ENCODE results near the gene ABHD2. TPM values are rescaled to one million over a fixed set of nuclear protein-coding genes. Genes with fewer than 3 reads are reported as not detected.

The ABHD2 gene
- total RNA-seq, 1 donor from 2014 or later = 50.5 TPM

DNA sequence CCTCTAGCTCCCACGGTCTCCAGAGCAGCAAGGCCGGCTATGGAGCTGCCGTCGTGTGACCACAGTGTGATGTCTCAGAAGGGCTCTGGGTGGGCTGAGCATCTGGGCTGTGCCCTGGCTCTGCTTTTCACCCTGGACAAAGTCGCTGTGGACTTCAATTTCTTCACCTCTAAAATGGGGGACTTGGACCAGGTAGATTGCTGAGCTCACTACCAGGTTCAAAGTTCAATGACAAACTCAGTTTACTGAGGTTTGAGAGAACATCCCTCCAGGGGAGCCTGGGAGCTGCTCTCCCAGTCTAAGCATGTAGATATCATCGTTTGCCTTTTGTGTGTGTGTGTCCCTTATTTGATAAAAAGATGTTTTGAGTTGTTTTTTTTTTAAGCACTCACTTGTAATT is 108.0 kb downstream of the ABHD2 start:
- Mint-ChIP-seq H3K4me1 (ENCODE audit: low read depth) (peaks cover 24% of the 10 kb centered on the region), H3K36me3 (ENCODE audit: low read depth) (peaks cover 19% of the 10 kb centered on the region), H3K9me3 (ENCODE audit: low read depth) (no peaks in the 10 kb centered on the region), H3K4me3 (ENCODE audit: unreplicated experiment) (no peak overlapping the region), H3K27ac (ENCODE audit: unreplicated experiment) (no peak overlapping the region), H3K27me3 (ENCODE audit: low read depth) (no peaks in the 10 kb centered on the region)
- TF ChIP-seq, protein P1, sequence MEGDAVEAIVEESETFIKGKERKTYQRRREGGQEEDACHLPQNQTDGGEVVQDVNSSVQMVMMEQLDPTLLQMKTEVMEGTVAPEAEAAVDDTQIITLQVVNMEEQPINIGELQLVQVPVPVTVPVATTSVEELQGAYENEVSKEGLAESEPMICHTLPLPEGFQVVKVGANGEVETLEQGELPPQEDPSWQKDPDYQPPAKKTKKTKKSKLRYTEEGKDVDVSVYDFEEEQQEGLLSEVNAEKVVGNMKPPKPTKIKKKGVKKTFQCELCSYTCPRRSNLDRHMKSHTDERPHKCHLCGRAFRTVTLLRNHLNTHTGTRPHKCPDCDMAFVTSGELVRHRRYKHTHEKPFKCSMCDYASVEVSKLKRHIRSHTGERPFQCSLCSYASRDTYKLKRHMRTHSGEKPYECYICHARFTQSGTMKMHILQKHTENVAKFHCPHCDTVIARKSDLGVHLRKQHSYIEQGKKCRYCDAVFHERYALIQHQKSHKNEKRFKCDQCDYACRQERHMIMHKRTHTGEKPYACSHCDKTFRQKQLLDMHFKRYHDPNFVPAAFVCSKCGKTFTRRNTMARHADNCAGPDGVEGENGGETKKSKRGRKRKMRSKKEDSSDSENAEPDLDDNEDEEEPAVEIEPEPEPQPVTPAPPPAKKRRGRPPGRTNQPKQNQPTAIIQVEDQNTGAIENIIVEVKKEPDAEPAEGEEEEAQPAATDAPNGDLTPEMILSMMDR (IDR thresholded peaks at IDR 0.05) = no peak
- no peak for DNase-seq (ENCODE audit: low spot score)

DNA sequence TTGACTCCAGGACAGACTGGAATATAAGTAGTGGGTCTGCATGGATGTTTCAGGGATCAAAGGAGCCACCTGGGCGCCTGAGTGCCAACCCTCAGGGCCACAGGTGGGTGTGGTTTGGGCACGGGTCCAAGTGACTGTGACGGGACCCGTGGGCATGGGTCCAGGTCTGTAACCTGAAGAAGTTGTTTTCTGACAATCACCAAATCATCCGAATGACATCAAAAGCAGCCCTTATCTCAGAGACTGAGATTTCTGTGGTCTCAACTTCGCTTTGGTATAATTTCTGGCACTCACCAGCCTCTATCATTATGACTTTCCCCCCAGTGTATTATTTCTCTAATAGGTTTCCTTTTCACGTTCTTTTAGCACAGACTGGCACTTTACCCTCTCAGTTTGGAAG is 108.7 kb downstream of the ABHD2 start:
- no peak for DNase-seq (ENCODE audit: low spot score)
- Mint-ChIP-seq H3K4me3 (ENCODE audit: unreplicated experiment) (no peak overlapping the region), H3K9me3 (ENCODE audit: low read depth) (no peaks in the 10 kb centered on the region), H3K27me3 (ENCODE audit: low read depth) (no peaks in the 10 kb centered on the region), H3K36me3 (ENCODE audit: low read depth) (peaks cover 14% of the 10 kb centered on the region), H3K27ac (ENCODE audit: unreplicated experiment) (no peak overlapping the region), H3K4me1 (ENCODE audit: low read depth) (peaks cover 24% of the 10 kb centered on the region)
- TF ChIP-seq, protein P1 (IDR thresholded peaks at IDR 0.05) = no peak

DNA sequence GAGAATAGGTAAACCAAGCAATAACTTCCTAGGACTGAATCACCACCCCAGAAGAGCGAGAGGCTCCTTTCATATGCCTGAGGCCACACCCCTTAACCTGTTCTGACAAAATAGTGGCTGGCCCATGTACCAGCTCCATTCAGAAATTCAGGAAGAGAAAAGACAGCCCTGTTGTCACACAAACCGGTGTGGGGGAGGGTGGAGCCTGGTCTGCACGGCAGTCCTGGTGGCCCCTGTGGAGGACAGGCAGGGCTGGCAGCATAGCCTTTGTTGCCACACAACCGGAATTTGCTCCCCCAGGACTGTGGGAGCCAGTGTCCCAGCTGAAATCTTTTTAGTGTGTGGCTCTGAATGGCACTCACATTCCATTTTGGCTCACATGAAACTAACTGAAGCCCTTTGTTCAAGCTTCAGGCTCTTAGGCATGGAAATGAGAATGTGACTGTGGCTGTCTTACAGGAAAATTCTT is 109.3 kb downstream of the ABHD2 start:
- Mint-ChIP-seq H3K27ac (ENCODE audit: unreplicated experiment) (no peak overlapping the region), H3K9me3 (ENCODE audit: low read depth) (no peaks in the 10 kb centered on the region), H3K4me3 (ENCODE audit: unreplicated experiment) (no peak overlapping the region), H3K27me3 (ENCODE audit: low read depth) (no peaks in the 10 kb centered on the region), H3K36me3 (ENCODE audit: low read depth) (peaks cover 13% of the 10 kb centered on the region), H3K4me1 (ENCODE audit: low read depth) (peaks cover 24% of the 10 kb centered on the region)
- TF ChIP-seq, protein P1 (IDR thresholded peaks at IDR 0.05) = no peak
- DNase-seq (ENCODE audit: low spot score) = no peak

DNA sequence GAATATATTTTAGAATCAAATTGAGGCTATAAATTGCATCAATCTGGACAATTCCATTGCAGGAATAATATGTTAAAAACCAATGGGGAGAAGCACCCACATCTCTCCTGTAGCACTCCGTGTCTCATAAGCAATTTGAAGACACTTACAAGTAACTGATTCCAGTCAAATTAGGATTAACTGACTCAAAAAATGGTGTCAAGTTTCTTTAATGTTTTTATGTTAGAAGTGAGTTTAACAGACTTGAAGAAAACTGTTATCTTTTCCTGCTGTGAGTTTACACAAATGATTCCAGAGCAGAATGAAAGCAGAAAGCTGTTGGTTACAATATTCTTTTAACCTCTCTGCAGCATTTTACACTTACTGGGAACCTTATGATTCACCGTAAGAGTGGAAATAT is 109.9 kb downstream of the ABHD2 start:
- TF ChIP-seq, protein P1 (IDR thresholded peaks at IDR 0.05) = no peak
- no peak overlapping the region for H3K4me3 Mint-ChIP-seq (ENCODE audit: unreplicated experiment)
- H3K36me3 Mint-ChIP-seq (ENCODE audit: low read depth) = peaks cover 11% of the 10 kb centered on the region
- no peaks in the 10 kb centered on the region for H3K27me3 Mint-ChIP-seq (ENCODE audit: low read depth)
- no peak for DNase-seq (ENCODE audit: low spot score)
- H3K4me1 Mint-ChIP-seq (ENCODE audit: low read depth) = peaks cover 24% of the 10 kb centered on the region
- no peak overlapping the region for H3K27ac Mint-ChIP-seq (ENCODE audit: unreplicated experiment)
- H3K9me3 Mint-ChIP-seq (ENCODE audit: low read depth) = no peaks in the 10 kb centered on the region

DNA sequence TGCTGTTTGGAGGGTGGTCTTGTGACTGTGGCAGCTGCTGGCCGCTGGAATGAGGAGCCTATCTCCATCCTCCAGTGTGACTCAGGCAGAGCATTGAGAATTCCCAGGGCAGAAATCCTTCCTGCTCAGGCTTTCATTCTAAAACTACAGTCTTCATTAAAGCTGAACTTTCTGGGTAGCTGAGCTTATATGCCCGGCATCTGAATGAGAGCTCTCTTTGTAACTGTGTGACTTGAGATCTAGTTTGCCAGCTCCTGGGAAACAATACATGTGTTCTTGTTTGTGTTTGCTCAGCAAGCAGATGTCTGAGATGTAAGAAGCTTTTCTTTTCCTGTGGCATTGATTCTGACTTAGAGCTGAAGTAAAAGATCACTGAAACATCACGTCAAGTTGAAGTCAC is 110.7 kb downstream of the ABHD2 start:
- peaks cover 6% of the 10 kb centered on the region for H3K36me3 Mint-ChIP-seq (ENCODE audit: low read depth)
- peaks cover 24% of the 10 kb centered on the region for H3K4me1 Mint-ChIP-seq (ENCODE audit: low read depth)
- TF ChIP-seq, protein P1 (IDR thresholded peaks at IDR 0.05) = no peak
- no peaks in the 10 kb centered on the region for H3K27me3 Mint-ChIP-seq (ENCODE audit: low read depth)
- H3K9me3 Mint-ChIP-seq (ENCODE audit: low read depth) = no peaks in the 10 kb centered on the region
- no peak overlapping the region for H3K4me3 Mint-ChIP-seq (ENCODE audit: unreplicated experiment)
- H3K27ac Mint-ChIP-seq (ENCODE audit: unreplicated experiment) = no peak overlapping the region
- DNase-seq (ENCODE audit: low spot score) = no peak

Measured in chondrocyte (in vitro differentiated cells).